Measurements from ENCODE around the gene TIMMDC1. TPM values are rescaled to one million over a fixed set of nuclear protein-coding genes. Genes with fewer than 3 reads are reported as not detected.
A peak's percentile ranks its signal among the peaks of the same experiment; 100 is the strongest.

The TIMMDC1 gene
- total RNA-seq, 4 donors from 2014 or later = 29.7 to 59.4 (median 40.3) TPM

DNA sequence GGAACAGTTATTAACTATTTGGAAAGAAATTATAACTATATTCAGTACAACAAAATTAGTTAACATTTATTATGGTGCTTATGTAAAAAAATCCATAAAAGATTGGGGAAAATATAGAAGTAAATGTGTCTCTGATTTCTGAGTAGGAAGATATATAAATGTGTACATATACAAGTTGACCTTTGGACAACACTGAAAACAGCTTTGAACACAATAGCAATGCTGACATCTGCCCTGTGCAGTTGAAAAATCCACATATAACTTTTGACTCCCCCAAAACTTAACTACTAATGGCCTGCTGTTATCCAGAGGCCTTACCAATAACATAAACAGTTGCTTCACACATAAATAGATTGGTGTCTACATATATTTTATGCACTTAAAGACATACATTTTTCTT is 12.3 kb downstream of the TIMMDC1 start:
- no peaks in the 10 kb centered on the region for H3K4me1 ChIP-seq
- no peak overlapping the region for H3K4me3 ChIP-seq
- H3K27me3 ChIP-seq = no peaks in the 10 kb centered on the region
- TF ChIP-seq, protein P1, sequence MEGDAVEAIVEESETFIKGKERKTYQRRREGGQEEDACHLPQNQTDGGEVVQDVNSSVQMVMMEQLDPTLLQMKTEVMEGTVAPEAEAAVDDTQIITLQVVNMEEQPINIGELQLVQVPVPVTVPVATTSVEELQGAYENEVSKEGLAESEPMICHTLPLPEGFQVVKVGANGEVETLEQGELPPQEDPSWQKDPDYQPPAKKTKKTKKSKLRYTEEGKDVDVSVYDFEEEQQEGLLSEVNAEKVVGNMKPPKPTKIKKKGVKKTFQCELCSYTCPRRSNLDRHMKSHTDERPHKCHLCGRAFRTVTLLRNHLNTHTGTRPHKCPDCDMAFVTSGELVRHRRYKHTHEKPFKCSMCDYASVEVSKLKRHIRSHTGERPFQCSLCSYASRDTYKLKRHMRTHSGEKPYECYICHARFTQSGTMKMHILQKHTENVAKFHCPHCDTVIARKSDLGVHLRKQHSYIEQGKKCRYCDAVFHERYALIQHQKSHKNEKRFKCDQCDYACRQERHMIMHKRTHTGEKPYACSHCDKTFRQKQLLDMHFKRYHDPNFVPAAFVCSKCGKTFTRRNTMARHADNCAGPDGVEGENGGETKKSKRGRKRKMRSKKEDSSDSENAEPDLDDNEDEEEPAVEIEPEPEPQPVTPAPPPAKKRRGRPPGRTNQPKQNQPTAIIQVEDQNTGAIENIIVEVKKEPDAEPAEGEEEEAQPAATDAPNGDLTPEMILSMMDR (IDR thresholded peaks at IDR 0.05) = no peak
- TF ChIP-seq POLR2A (IDR thresholded peaks at IDR 0.05) = no peak
- no peak overlapping the region for H3K27ac ChIP-seq
- no peaks in the 10 kb centered on the region for H3K9me3 ChIP-seq
- no peak for DNase-seq
- H3K36me3 ChIP-seq = peaks cover 0 to 66% (median 0%) of the 10 kb centered on the region in 3 donors

DNA sequence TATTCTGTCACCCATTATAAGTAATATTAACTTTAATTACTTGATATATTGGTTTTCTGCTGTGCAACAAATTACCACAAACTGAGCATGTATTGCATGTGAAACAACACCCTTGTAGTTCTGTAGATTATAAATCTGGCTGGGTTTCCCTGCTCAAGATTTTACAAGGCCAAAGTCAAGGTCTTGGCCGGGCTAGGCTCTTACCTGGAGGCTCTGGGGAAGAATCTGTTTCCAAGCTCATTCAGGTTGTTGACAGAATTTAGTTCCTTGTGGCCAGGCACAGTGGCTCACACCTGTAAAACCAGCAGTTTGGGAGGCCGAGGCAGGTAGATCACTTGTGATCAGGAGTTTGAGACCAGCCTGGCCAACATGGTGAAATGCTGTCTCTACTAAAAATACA is 16.3 kb downstream of the TIMMDC1 start:
- Histone ChIP-seq H3K9me3 (no peaks in the 10 kb centered on the region), H3K27ac (no peak overlapping the region), H3K36me3 (peaks cover 0 to 83% (median 4%) of the 10 kb centered on the region in 3 donors), H3K27me3 (no peaks in the 10 kb centered on the region), H3K4me1 (no peaks in the 10 kb centered on the region), H3K4me3 (no peak overlapping the region)
- DNase-seq = no peak
- TF ChIP-seq POLR2A (IDR thresholded peaks at IDR 0.05) = no peak
- TF ChIP-seq, protein P1 (IDR thresholded peaks at IDR 0.05) = no peak

DNA sequence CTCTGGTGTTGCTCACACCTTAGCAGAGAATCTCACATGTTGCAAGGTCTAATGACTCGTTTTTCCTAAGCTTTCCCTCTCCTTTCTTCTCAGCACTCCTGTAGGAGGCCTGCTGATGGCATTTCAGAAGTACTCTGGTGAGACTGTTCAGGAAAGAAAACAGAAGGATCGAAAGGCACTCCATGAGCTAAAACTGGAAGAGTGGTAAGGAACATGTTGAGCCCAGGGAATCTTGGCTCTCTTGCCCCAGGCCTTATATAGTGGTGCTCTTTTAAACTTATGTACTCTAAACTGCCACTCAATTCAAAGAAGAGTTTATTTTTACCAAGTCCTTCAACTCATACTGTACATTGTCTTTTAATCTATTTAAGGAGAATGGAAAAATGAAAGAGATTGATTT is 18.8 kb downstream of the TIMMDC1 start:
- Histone ChIP-seq H3K36me3 (peaks cover 0 to 96% (median 4%) of the 10 kb centered on the region in 3 donors), H3K27ac (no peak overlapping the region), H3K9me3 (no peaks in the 10 kb centered on the region), H3K27me3 (no peaks in the 10 kb centered on the region), H3K4me1 (no peaks in the 10 kb centered on the region), H3K4me3 (no peak overlapping the region)
- DNase-seq = no peak
- TF ChIP-seq POLR2A (IDR thresholded peaks at IDR 0.05) = no peak
- TF ChIP-seq, protein P1 (IDR thresholded peaks at IDR 0.05) = no peak

DNA sequence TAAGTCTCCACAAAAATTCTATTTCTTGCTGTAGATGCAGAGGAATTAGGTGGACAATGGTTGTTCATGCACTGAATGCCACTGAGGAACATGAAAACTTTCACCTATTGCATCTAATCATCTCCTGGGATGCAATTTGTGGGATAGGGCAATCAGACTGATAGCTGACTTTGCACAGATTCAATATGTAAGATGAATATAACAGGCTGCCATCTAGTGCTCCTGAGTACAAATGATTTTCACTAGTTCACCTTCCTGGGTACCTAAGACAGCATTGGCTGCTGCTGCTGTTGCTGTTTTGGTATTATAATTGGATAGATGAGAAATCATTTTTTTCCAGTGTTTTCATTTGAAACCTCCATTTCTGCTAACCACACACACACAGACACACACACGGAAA is 19.7 kb downstream of the TIMMDC1 start:
- Histone ChIP-seq H3K36me3 (peaks cover 0 to 94% (median 4%) of the 10 kb centered on the region in 3 donors), H3K27ac (no peak overlapping the region)

DNA sequence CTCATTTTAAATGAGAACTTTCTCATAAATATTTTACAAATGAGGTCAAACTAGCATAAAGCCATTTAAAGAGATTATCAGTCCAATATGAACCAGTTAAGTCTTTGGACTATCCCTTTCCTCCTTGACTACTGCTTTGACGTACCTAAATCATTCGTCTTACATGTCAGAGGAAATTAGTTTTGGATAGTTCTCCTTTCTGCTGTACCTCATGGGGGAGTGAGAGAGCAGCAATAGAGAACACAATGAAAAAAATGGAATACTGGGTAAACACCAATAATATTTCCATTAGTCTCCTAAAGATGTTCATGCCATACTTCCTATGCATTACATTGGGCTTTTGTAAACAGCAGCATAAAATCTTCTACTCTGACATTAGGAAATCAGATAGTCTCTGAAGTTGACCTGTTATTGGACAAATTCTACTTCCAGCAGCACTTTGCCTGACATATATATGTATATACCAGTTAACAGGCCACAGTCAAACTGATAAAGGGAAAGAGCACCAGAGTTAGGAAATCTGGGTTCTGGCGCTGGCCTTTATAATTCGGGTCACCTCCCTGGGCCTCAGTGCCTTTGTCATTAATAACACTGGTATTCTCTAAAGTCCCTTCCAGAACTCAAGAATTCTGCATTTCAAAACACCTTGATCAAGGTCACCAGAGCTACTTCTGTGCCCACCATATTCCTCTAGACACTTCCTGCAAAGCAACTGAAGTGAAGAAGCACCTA is 26.8 kb downstream of the TIMMDC1 start:
- peaks cover 0 to 45% (median 0%) of the 10 kb centered on the region in 3 donors for H3K36me3 ChIP-seq
- H3K4me1 ChIP-seq = no peaks in the 10 kb centered on the region
- H3K27me3 ChIP-seq = no peaks in the 10 kb centered on the region
- no peak overlapping the region for H3K4me3 ChIP-seq
- H3K27ac ChIP-seq = no peak overlapping the region
- DNase-seq = no peak
- no peaks in the 10 kb centered on the region for H3K9me3 ChIP-seq
- TF ChIP-seq POLR2A (IDR thresholded peaks at IDR 0.05) = no peak
- TF ChIP-seq, protein P1 (IDR thresholded peaks at IDR 0.05) = peak in 3 of 6 experiments; percentile 5 to 25 (median 17)

More for the DNA sequence above, 19.7 kb downstream of the TIMMDC1 start:
- Histone ChIP-seq H3K9me3 (no peaks in the 10 kb centered on the region), H3K4me1 (no peaks in the 10 kb centered on the region), H3K4me3 (no peak overlapping the region), H3K27me3 (no peaks in the 10 kb centered on the region)
- no peak for DNase-seq
- TF ChIP-seq POLR2A (IDR thresholded peaks at IDR 0.05) = no peak
- TF ChIP-seq, protein P1 (IDR thresholded peaks at IDR 0.05) = no peak
